ENCODE data around the gene MPV17L. TPM values are rescaled to one million over a fixed set of nuclear protein-coding genes. Genes with fewer than 3 reads are reported as not detected.
"Not testable (repeated sequence)": the region's sequence is repeated elsewhere in the genome, so short reads cannot be mapped to it uniquely, and the experiment has no call there.

MPV17L gene
- total RNA-seq (2021; fragmentation: NEBNext Ultra II Directional; extraction: Animal tissue kit (Norgen Biotek cat#: 25700)), result not detected
- long read RNA-seq, result 0 reads

DNA sequence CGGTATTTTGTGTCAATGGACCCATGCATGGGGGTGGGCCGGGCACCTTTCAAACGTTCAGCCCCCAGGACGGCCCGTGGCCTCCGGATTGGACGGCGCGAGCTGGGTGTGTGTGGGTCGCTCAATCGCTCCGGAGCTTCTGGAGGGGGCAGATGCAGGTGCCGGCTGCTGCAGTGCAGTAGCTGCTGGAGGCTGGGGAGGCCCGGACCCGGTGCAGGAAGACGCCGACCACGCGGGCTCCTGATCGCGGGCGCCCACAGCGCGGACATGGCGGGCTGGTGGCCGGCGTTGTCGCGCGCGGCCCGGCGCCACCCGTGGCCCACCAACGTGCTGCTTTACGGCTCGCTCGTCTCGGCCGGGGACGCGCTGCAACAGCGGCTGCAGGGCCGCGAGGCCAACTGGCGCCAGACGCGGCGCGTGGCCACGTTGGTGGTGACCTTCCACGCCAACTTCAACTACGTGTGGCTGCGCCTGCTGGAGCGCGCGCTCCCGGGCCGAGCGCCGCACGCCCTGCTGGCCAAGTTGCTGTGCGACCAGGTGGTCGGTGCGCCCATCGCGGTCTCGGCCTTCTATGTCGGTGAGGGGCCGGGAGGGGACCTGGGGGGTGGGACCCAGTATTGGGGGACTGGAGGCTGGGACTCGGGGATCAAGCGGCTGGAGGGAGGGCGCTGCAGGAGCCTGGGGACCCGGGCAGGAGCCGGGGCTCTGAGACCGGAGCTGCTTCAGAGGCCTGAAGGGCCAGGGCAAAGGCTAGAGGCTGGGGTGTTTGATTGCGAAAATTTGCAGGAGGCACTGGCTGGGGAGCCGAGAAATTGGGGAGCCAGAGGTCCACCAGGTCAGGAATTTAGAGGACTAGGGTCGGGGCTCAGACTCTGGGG lies at the start of gene MPV17L:
TSS of gene MPV17L (plus strand) at position 124 of the 878 bp plus-strand sequence. CDS start at position 268, 144 bp downstream.
- H3K9me3 Mint-ChIP-seq; H3K36me3 Mint-ChIP-seq (ENCODE audit: low read depth); H3K4me3 Mint-ChIP-seq; H3K4me1 Mint-ChIP-seq (ENCODE audit: low read depth); H3K27ac Mint-ChIP-seq; DNase-seq: not testable (repeated sequence)
- peaks cover 34% of the 10 kb centered on the region for H3K27me3 Mint-ChIP-seq (ENCODE audit: insufficient read depth)

DNA sequence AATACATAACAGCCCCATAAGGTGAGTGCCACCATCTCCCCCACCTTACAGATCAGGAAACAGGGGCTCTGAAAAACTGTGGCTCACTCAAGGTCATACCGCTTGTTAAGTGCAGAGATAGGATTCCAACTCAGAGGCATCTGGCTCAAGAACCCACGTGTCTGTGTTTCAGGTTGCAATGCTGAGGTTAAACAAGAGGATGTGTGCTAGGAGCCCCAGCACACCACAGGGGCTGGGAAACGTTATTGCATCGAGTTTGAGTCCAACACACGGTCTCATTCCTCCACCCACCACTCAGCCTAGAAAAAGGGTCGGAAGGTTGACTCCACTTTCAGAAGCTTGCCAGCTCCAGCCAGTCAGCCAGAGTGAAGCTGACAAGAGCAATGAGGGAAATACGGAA lies 46.8 kb upstream of the MPV17L start:
- not testable (repeated sequence) for H3K9me3 Mint-ChIP-seq; H3K36me3 Mint-ChIP-seq (ENCODE audit: low read depth); DNase-seq; H3K4me3 Mint-ChIP-seq; H3K27me3 Mint-ChIP-seq (ENCODE audit: insufficient read depth); H3K27ac Mint-ChIP-seq; H3K4me1 Mint-ChIP-seq (ENCODE audit: low read depth)

DNA sequence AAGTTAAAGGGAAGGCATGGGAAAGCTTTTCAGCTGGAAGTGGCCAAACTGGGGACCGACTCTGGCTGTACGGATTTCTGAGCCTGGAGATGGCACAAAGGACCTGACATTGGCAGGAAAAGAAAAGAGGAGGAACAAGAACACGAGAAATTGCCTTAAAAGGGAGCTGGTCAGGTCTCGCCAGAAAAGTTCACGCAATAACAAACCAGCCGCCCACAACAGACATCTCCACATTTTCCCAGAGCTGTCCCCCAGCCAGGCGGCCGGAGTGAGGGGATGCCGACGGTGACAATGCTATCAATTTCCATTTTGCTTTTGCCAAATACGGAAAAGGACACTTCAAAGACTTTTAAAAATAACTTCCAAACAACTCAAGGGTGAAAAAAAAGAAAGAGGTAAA lies 44.3 kb upstream of the MPV17L start:
- not testable (repeated sequence) for H3K4me3 Mint-ChIP-seq; H3K4me1 Mint-ChIP-seq (ENCODE audit: low read depth); H3K27me3 Mint-ChIP-seq (ENCODE audit: insufficient read depth); H3K9me3 Mint-ChIP-seq; DNase-seq; H3K36me3 Mint-ChIP-seq (ENCODE audit: low read depth); H3K27ac Mint-ChIP-seq

- not testable (repeated sequence) for H3K27ac Mint-ChIP-seq; DNase-seq; H3K36me3 Mint-ChIP-seq (ENCODE audit: low read depth); H3K27me3 Mint-ChIP-seq (ENCODE audit: insufficient read depth); H3K9me3 Mint-ChIP-seq; H3K4me3 Mint-ChIP-seq; H3K4me1 Mint-ChIP-seq (ENCODE audit: low read depth)
Observed at GRCh38 chr16:15351745-15352144, 43.8 kb upstream of the MPV17L start.

GRCh38 chr16:15352852-15353251 lies 42.7 kb upstream of the MPV17L start:
- not testable (repeated sequence) for DNase-seq; H3K4me1 Mint-ChIP-seq (ENCODE audit: low read depth); H3K36me3 Mint-ChIP-seq (ENCODE audit: low read depth); H3K27ac Mint-ChIP-seq; H3K27me3 Mint-ChIP-seq (ENCODE audit: insufficient read depth); H3K4me3 Mint-ChIP-seq; H3K9me3 Mint-ChIP-seq

DNA sequence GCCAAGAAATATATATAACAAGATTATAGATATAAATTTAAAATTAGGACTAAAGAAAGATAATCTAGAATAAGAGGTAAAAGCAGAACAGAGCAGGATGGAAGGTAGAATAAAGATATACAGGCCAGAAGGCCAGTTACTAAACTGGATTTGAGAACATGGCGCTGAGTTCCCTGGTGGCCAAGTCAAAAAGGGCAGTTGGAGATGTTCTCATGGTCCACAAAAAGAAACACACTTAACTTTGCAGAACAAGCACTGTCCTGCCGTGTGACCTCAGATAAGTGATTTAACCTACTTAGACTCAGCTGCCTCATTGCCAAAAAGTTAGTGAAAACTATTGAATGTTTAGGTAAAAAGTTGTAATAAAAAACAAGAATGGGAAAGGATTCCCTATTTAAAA lies 40.7 kb upstream of the MPV17L start:
- not testable (repeated sequence) for DNase-seq

GRCh38 chr16:15357495-15357894 lies 38.1 kb upstream of the MPV17L start:
- H3K27ac Mint-ChIP-seq; H3K27me3 Mint-ChIP-seq (ENCODE audit: insufficient read depth); DNase-seq; H3K36me3 Mint-ChIP-seq (ENCODE audit: low read depth); H3K9me3 Mint-ChIP-seq; H3K4me1 Mint-ChIP-seq (ENCODE audit: low read depth); H3K4me3 Mint-ChIP-seq: not testable (repeated sequence)

More for the DNA sequence above, 40.7 kb upstream of the MPV17L start:
- H3K4me1 Mint-ChIP-seq (ENCODE audit: low read depth); H3K27me3 Mint-ChIP-seq (ENCODE audit: insufficient read depth); H3K27ac Mint-ChIP-seq; H3K36me3 Mint-ChIP-seq (ENCODE audit: low read depth); H3K9me3 Mint-ChIP-seq; H3K4me3 Mint-ChIP-seq: not testable (repeated sequence)

DNA sequence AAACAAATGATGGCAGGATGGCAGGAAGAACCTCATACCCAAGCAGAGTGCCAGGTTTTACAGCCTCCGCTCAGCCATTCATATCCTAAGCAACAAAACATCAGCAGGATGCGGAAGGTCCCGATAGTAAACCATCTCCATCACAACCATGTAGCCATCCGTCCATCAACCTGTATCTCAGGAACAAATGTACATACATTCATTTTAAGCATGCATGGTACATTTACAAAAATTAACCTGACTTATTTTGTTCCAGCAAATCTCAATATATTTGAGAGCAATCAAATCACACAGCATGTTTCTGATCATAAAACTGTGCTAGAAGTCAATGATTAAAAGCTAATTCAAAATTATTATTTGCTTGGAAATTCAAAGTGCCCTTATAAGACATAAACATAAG lies 17.4 kb upstream of the MPV17L start, which contains the start of gene NPIPA5:
TSS of gene NPIPA5 (minus strand) at position 101 of the 400 bp plus-strand sequence. CDS start at position 101, 0 bp downstream.
- not testable (repeated sequence) for H3K4me1 Mint-ChIP-seq (ENCODE audit: low read depth); DNase-seq; H3K27ac Mint-ChIP-seq; H3K36me3 Mint-ChIP-seq (ENCODE audit: low read depth); H3K27me3 Mint-ChIP-seq (ENCODE audit: insufficient read depth); H3K9me3 Mint-ChIP-seq; H3K4me3 Mint-ChIP-seq

DNA sequence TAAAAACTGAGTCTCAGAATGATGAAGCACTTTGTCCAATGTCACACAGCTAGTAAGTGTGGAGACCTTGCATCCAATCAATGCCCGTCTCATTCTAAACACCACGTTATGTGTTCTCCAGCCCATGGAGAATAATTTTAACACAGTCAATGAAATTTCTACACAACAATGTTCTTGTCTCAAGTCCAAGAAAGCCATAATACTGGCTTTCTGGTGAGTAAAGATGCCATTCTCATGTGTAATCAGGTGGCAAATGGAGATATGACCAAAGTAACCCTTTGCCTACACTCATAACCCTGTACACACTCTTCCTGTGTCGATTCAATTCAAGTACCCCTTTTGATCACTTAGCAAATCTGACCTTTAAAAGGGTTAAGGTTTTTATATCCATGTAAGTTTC lies 12.7 kb upstream of the MPV17L start:
- H3K27ac Mint-ChIP-seq; H3K4me3 Mint-ChIP-seq; H3K36me3 Mint-ChIP-seq (ENCODE audit: low read depth); H3K4me1 Mint-ChIP-seq (ENCODE audit: low read depth); H3K9me3 Mint-ChIP-seq: not testable (repeated sequence)
- H3K27me3 Mint-ChIP-seq (ENCODE audit: insufficient read depth), result peaks cover 13% of the 10 kb centered on the region
- DNase-seq, result peak; percentile 23

DNA sequence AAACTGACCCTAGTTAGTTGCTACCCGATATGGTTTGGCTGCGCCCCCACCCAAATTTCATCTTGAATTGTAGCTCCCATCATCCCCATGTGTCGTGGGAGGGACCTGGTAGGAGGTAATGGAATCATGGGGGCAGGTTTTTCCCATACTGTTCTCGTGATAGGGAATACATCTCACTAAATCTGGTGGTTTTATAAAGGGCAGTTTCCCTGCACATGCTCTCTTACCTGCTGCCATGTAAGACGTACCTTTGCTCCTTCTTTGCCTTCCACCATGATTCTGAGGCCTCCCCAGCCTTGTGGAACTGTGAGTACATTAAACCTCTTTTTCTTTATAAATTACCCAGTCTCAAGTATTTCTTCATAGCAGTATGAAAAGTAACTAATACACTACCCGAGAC lies 7.5 kb upstream of the MPV17L start:
- H3K36me3 Mint-ChIP-seq (ENCODE audit: low read depth); DNase-seq: not testable (repeated sequence)

DNA sequence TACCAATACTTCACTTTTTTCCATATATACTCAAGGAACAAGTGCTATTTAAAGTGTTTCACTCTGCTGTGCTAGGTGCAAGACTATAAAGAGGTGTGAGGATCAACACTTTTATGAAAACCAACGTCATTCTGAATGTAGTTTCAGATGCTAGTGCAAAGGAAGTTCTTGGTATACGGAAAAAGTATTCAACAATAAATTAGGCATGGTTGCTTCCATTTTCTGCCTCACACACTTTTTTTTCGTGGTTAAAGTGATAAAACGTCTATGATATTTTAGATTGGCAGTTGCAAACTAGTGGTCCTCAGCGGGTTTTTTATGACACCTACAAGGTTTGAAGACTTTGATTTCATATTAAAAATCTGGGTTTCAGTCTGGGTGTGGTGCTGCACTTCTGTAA lies 5.6 kb upstream of the MPV17L start:
- not testable (repeated sequence) for H3K9me3 Mint-ChIP-seq; H3K27ac Mint-ChIP-seq; H3K4me3 Mint-ChIP-seq; H3K4me1 Mint-ChIP-seq (ENCODE audit: low read depth); DNase-seq; H3K36me3 Mint-ChIP-seq (ENCODE audit: low read depth)
- H3K27me3 Mint-ChIP-seq (ENCODE audit: insufficient read depth), result peaks cover 12% of the 10 kb centered on the region

More for the DNA sequence above, 7.5 kb upstream of the MPV17L start:
- not testable (repeated sequence) for H3K27ac Mint-ChIP-seq; H3K4me3 Mint-ChIP-seq; H3K4me1 Mint-ChIP-seq (ENCODE audit: low read depth); H3K9me3 Mint-ChIP-seq
- peaks cover 14% of the 10 kb centered on the region for H3K27me3 Mint-ChIP-seq (ENCODE audit: insufficient read depth)

GRCh38 chr16:15393025-15393424 lies 2.5 kb upstream of the MPV17L start:
- not testable (repeated sequence) for H3K4me1 Mint-ChIP-seq (ENCODE audit: low read depth); H3K27ac Mint-ChIP-seq; H3K36me3 Mint-ChIP-seq (ENCODE audit: low read depth); DNase-seq; H3K9me3 Mint-ChIP-seq; H3K4me3 Mint-ChIP-seq
- peaks cover 18% of the 10 kb centered on the region for H3K27me3 Mint-ChIP-seq (ENCODE audit: insufficient read depth)

- not testable (repeated sequence) for H3K9me3 Mint-ChIP-seq; H3K4me1 Mint-ChIP-seq (ENCODE audit: low read depth); H3K4me3 Mint-ChIP-seq; H3K36me3 Mint-ChIP-seq (ENCODE audit: low read depth); DNase-seq; H3K27ac Mint-ChIP-seq
- H3K27me3 Mint-ChIP-seq (ENCODE audit: insufficient read depth), result peaks cover 34% of the 10 kb centered on the region
Observed at GRCh38 chr16:15396509-15396829, 915 bp downstream of the MPV17L start.
